Right lobe of liver (tissue), 4 donors: ENCODE data around the gene RSF1.

Source experiments
- POLR2A ChIP-seq: fragments of 450-650 bp; IDR thresholded peaks from one replicate; pipeline ENCODE4 v1.6.1; 2017; ENCODE audit warnings: antibody characterized with exemption, mild to moderate bottlenecking
- TF ChIP-seq, protein P1 (sequence below), 4 donors: fragments of 200-600 bp in 3 of 4; fragments of 450-650 bp in 1 of 4; IDR thresholded peaks; one replicate each; pipeline versions ENCODE4 v1.5.1 to v1.8.0; 2016 to 2022; ENCODE audit warnings: antibody characterized with exemption in 4 of 4, mild to moderate bottlenecking in 2 of 4
- donor health status: DM: no; HTN: no; CAD: no.
- donor health status: DM: no; HTN: no; CAD: no.
- donor health status: DM: no; HTN: yes; CAD: no.

DNA sequence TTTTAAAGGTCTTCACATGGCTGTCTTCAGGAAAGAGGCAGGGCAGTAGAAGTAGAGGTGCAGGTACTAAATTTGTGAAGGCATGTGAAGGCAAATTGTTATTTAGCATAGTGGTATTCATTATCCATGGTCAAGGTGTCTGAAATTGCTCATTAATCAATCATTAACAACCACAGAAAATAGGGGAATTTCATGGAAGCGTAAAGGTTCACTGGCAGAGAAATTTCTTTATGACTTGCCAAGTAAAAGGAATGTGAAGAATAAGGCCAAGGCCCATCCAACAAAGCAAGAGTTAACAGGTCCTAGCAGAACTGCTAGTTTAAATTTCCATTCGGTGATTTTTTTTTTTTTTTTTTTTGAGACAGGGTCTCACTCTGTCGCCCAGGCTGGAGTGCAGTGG lies 59.0 kb downstream of the RSF1 start:
- TF ChIP-seq, protein P1, sequence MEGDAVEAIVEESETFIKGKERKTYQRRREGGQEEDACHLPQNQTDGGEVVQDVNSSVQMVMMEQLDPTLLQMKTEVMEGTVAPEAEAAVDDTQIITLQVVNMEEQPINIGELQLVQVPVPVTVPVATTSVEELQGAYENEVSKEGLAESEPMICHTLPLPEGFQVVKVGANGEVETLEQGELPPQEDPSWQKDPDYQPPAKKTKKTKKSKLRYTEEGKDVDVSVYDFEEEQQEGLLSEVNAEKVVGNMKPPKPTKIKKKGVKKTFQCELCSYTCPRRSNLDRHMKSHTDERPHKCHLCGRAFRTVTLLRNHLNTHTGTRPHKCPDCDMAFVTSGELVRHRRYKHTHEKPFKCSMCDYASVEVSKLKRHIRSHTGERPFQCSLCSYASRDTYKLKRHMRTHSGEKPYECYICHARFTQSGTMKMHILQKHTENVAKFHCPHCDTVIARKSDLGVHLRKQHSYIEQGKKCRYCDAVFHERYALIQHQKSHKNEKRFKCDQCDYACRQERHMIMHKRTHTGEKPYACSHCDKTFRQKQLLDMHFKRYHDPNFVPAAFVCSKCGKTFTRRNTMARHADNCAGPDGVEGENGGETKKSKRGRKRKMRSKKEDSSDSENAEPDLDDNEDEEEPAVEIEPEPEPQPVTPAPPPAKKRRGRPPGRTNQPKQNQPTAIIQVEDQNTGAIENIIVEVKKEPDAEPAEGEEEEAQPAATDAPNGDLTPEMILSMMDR (IDR thresholded peaks at IDR 0.05), result no peak
- TF ChIP-seq POLR2A, result no peak
